SK-N-MC (cell line): ENCODE measurements around the gene HPSE.

Experiments used
- DNase-seq: peaks from one replicate; pipeline ENCODE4 v3.0.0-alpha.2; 2011; ENCODE audit warnings: low read depth, low spot score
- H3K27ac ChIP-seq: fragments of 200-600 bp; sonication (generic); 2 replicates; pipeline ENCODE4 v1.5.1; 2016; ENCODE audit warnings: mixed run types
- H3K36me3 ChIP-seq: fragments of 200-600 bp; sonication (generic); 2 replicates; pipeline ENCODE4 v1.6.1; 2017; ENCODE audit warnings: antibody characterized with exemption, low read length, mixed read lengths; ENCODE audit not compliant: insufficient read depth
- H3K4me3 ChIP-seq: fragments of 200-600 bp; sonication (generic); 2 replicates; pipeline ENCODE4 v1.5.1; 2016
- H3K9ac ChIP-seq: fragments of 200-600 bp; sonication (generic); 2 replicates; pipeline ENCODE4 v1.8.0; 2017; ENCODE audit warnings: mixed run types, mixed read lengths; ENCODE audit not compliant: insufficient read length
- H3K9me3 ChIP-seq: fragments of 200-600 bp; sonication (generic); 2 replicates; pipeline ENCODE4 v1.6.1; 2017; ENCODE audit warnings: low read depth, mild to moderate bottlenecking, antibody characterized with exemption, low read length, moderate library complexity, mixed read lengths
- EZH2 ChIP-seq: fragments of 200-600 bp; sonication (generic); IDR thresholded peaks from one replicate; pipeline ENCODE4 v1.6.1; 2017; ENCODE audit warnings: antibody characterized with exemption
- FOXP2 ChIP-seq: optimal IDR thresholded peaks from 2 replicates; pipeline ENCODE3; 2011; ENCODE audit warnings: mild to moderate bottlenecking, moderate library complexity; ENCODE audit not compliant: insufficient read depth; ENCODE audit errors: extremely low read length, control extremely low read depth
- POLR2AphosphoS5 ChIP-seq: IDR thresholded peaks from 2 replicates; pipeline ENCODE4 v1.6.1; 2012; ENCODE audit warnings: mild to moderate bottlenecking, low read depth, low read length, borderline replicate concordance

The HPSE gene

GRCh38 chr4:83323136-83323535 is 11.5 kb downstream of the HPSE start:
- Histone ChIP-seq H3K9me3 (no peaks in the 10 kb centered on the region), H3K27ac (no peak overlapping the region), H3K9ac (no peak overlapping the region), H3K4me3 (no peak overlapping the region), H3K36me3 (no peaks in the 10 kb centered on the region)
- TF ChIP-seq EZH2 (no peak), FOXP2 (no peak), POLR2AphosphoS5 (no peak)
- no peak for DNase-seq

- Histone ChIP-seq H3K36me3 (no peaks in the 10 kb centered on the region), H3K9ac (no peak overlapping the region), H3K27ac (no peak overlapping the region), H3K4me3 (no peak overlapping the region), H3K9me3 (no peaks in the 10 kb centered on the region)
- DNase-seq: no peak
- TF ChIP-seq EZH2: no peak
- TF ChIP-seq POLR2AphosphoS5: no peak
- TF ChIP-seq FOXP2: no peak
Measured at GRCh38 chr4:83320548-83320947, 14.1 kb downstream of the HPSE start.

GRCh38 chr4:83318666-83319065 is 16.0 kb downstream of the HPSE start:
- Histone ChIP-seq H3K27ac (no peak overlapping the region), H3K4me3 (no peak overlapping the region), H3K9me3 (no peaks in the 10 kb centered on the region), H3K36me3 (no peaks in the 10 kb centered on the region), H3K9ac (no peak overlapping the region)
- TF ChIP-seq EZH2: no peak
- TF ChIP-seq FOXP2: no peak
- no peak for TF ChIP-seq POLR2AphosphoS5
- no peak for DNase-seq

GRCh38 chr4:83317671-83318070 is 17.0 kb downstream of the HPSE start:
- TF ChIP-seq POLR2AphosphoS5 (no peak), EZH2 (no peak), FOXP2 (no peak)
- no peak for DNase-seq

DNA sequence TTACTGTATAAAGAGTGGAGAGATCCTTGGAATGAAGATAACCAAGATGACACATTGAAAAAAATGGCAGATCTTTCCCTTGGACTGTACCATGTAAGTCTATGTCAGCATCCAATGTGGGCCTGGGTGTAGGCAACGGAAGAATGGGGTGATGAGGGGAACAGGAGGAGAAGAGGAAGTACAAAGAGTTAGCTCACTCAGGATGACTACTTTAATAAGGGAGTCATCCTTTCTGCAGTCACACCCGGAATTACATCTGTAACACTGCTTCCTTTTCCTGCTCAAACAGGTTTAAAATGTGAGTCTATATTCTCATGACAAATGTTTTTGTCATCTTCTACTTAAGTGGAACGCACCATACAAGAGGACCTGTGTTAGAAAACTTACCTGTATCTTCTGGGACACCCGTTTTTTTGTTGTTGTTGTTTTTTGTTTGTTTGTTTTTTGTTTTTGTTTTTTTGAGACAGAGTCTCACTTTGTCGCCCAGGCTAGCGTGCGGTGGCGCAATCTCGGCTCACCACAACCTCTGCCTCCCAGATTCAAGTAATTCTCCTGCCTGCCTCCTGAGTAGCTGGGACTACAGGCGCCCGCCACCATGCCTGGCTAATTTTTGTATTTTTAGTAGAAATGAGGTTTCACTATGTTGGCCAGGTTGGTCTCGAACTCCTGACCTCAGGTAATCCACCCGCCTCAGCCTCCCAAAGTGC is 18.0 kb downstream of the HPSE start:
- TF ChIP-seq FOXP2: no peak
- no peaks in the 10 kb centered on the region for H3K9me3 ChIP-seq
- no peaks in the 10 kb centered on the region for H3K36me3 ChIP-seq
- no peak for DNase-seq
- no peak overlapping the region for H3K9ac ChIP-seq
- no peak overlapping the region for H3K27ac ChIP-seq
- H3K4me3 ChIP-seq: no peak overlapping the region

More at GRCh38 chr4:83317671-83318070, 17.0 kb downstream of the HPSE start:
- Histone ChIP-seq H3K36me3 (no peaks in the 10 kb centered on the region), H3K9ac (no peak overlapping the region), H3K4me3 (no peak overlapping the region), H3K9me3 (no peaks in the 10 kb centered on the region), H3K27ac (no peak overlapping the region)

- TF ChIP-seq FOXP2: no peak
- no peak for TF ChIP-seq POLR2AphosphoS5
- TF ChIP-seq EZH2: no peak
- Histone ChIP-seq H3K4me3 (no peak overlapping the region), H3K9me3 (no peaks in the 10 kb centered on the region), H3K9ac (no peak overlapping the region), H3K36me3 (no peaks in the 10 kb centered on the region), H3K27ac (no peak overlapping the region)
- DNase-seq: no peak
Measured at GRCh38 chr4:83315341-83315870, 19.2 kb downstream of the HPSE start.

GRCh38 chr4:83308672-83309071 is 26.0 kb downstream of the HPSE start:
- DNase-seq: no peak
- no peaks in the 10 kb centered on the region for H3K36me3 ChIP-seq
- H3K9me3 ChIP-seq: no peaks in the 10 kb centered on the region
- no peak overlapping the region for H3K9ac ChIP-seq
- H3K4me3 ChIP-seq: no peak overlapping the region
- TF ChIP-seq FOXP2: no peak
- H3K27ac ChIP-seq: no peak overlapping the region

- no peak for DNase-seq
Measured at GRCh38 chr4:83307920-83308319, 26.7 kb downstream of the HPSE start.

DNA sequence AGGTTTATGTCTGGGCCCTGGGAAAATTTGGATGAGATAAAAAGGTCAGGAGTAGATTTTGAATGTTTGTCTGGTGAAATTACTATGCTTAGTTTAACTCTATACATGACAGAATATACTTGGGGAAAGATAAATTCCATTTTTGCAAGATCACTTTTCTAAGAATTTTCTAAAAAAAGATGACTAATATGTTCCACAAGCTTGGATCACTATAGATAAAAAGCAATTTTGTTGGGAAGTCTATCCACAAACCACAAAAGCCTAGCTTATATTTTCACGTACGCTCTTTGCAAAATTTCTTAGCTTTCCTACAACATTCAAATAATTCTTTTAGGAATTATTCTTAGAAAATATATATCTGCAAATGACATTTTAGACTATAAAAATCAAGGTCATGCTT is 29.5 kb downstream of the HPSE start:
- no peak overlapping the region for H3K9ac ChIP-seq
- no peak overlapping the region for H3K27ac ChIP-seq
- H3K9me3 ChIP-seq: no peaks in the 10 kb centered on the region
- H3K4me3 ChIP-seq: no peak overlapping the region
- H3K36me3 ChIP-seq: no peaks in the 10 kb centered on the region
- no peak for TF ChIP-seq POLR2AphosphoS5
- TF ChIP-seq FOXP2: no peak
- no peak for TF ChIP-seq EZH2
- DNase-seq: no peak

More at GRCh38 chr4:83307920-83308319, 26.7 kb downstream of the HPSE start:
- Histone ChIP-seq H3K9ac (no peak overlapping the region), H3K4me3 (no peak overlapping the region), H3K36me3 (no peaks in the 10 kb centered on the region), H3K27ac (no peak overlapping the region), H3K9me3 (no peaks in the 10 kb centered on the region)
- no peak for TF ChIP-seq EZH2
- TF ChIP-seq FOXP2: no peak
- TF ChIP-seq POLR2AphosphoS5: no peak
